ENCODE measurements around the gene BBS9. TPM values are rescaled to one million over a fixed set of nuclear protein-coding genes. Genes with fewer than 3 reads are reported as not detected.
"Not testable (repeated sequence)": the region's sequence is repeated elsewhere in the genome, so short reads cannot be mapped to it uniquely, and the experiment has no call there.

The BBS9 gene
- total RNA-seq (10 to 100 TPM; 12.5 to 18.1 (median 14.3) TPM), polyA plus RNA-seq (4.5 TPM)
- long read RNA-seq, donor 1, partial matches to known transcripts: 1 of 2 reads
- long read RNA-seq, donor 1, other reads (novel, unspliced or antisense): 1 of 2 reads
- long read RNA-seq, donor 2, partial matches to known transcripts: 1 of 3 reads
- long read RNA-seq, donor 2, other reads (novel, unspliced or antisense): 2 of 3 reads
- long read RNA-seq, donor 3, full-length matches to known transcripts: 4 of 16 reads
- long read RNA-seq, donor 3, partial matches to known transcripts: 5 of 16 reads
- long read RNA-seq, donor 3, other reads (novel, unspliced or antisense): 7 of 16 reads
- long read RNA-seq, donor 4, partial matches to known transcripts: 0 of 1 reads
- long read RNA-seq, donor 4, other reads (novel, unspliced or antisense): 1 of 1 reads

DNA sequence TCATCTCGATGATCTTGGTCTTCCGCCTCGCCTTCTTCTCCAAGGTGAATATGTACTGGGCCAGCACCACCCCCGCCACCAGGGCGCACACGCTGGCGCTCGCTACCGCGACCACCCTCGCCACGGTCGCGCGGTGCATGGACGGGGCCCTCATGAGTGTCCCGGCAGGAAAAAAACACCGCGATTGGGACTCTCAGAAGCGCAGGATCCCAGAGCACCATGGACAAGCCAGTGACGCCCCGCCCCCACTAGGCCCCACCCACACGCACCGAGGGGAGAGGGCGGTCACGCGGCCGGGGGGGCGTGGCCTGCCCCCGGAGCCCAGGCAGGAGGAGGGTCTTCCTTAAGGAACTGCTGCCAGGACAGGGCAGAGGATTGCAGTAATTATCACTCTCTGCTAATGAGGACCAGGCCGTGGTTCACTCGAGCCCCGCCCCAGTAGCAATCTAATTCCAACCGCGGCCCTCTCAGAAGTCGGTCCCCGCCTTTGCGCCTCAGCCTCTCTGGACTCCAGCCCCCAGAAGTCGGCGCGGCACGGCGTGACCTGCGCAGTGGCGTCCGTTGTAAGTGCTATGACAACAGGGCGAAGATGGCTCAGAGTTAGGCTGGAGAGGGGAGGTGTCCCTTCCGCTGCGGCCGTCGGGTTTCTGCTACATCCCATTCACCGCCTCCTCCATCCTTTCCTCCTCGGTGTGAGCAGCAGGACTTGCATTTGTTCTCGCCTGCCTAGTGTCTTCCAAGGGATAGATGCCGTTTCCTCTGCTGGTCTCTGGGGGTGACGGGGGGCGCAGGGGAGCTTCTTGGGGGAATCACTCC is at the start of gene BBS9:
BBS9 (plus strand) TSS at position 575 of the 816 bp plus-strand sequence. CDS start 16,689 bp downstream, outside the sequence.
- intact Hi-C loops (cut with DNase I): no loop called here
- ATAC-seq (peak; percentile 99), DNase-seq (peak; percentile 94 to 98 (median 98))
- Histone ChIP-seq H3K27ac (ENCODE audit: low read length) (peak within 1 kb of the TSS; percentile 87), H3K4me1 (ENCODE audit: control insufficient read depth, insufficient read depth, low read length) (peaks cover 3% of the 10 kb centered on the region), H3K27me3 (ENCODE audit: control insufficient read depth, insufficient read depth) (no peaks in the 10 kb centered on the region), H3K9me3 (ENCODE audit: control insufficient read depth, low read length) (no peaks in the 10 kb centered on the region), H3K4me3 (ENCODE audit: low read length) (peak within 1 kb of the TSS; percentile 95)
- WGBS: under 1% methylated on average over 57 of the region's 57 CpGs

DNA sequence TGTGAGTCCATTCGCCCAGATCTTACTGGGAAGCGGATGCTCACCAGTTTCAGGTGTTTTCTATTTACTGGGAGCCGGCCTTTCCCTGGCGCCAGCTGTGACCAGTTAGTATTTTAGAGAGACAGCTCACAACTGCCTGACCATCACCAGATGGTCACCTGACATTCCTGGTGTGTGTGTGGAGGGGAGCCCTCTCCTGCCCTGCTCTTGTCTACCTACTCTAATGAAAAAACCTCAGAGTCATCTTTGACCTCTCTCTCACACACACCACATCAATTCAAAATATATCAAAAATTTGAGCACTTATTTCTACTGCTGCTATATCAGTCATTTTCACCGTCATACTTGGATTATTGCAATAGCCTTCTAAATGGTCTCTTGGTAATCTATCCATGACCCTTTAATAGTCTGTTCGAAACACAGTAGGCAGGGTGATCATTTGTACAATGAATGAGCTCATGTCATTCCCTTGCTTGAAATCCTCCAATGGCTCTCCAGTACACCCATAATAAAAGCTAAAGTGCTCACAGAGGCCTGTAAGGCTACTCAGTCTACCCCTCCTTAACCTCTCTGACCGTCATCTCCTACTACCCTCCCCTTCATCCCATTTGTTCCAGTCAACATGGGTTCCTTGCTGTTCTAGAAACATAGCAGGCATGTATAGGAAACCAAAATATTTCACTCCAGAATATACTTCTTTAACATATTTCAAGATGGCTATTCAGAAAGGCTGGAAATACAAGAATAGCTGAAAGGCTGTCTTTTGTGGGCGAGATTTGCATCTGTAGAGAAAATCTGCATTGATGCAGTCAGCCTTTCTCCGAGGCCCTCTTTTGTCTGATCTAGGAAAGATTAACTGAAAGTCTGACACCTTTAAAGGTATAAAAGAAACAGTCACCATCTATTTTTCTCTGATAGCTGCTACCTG is 49.3 kb upstream of the BBS9 start:
- H3K9me3 ChIP-seq (ENCODE audit: control insufficient read depth, low read length): no peaks in the 10 kb centered on the region
- WGBS: 88% methylated on average over 9 of the region's 9 CpGs
- no peak for ATAC-seq
- DNase-seq: no peak
- no peak overlapping the region for H3K4me3 ChIP-seq (ENCODE audit: low read length)
- intact Hi-C loops (cut with DNase I): no loop called here
- no peaks in the 10 kb centered on the region for H3K27me3 ChIP-seq (ENCODE audit: control insufficient read depth, insufficient read depth)
- H3K4me1 ChIP-seq (ENCODE audit: control insufficient read depth, insufficient read depth, low read length): no peaks in the 10 kb centered on the region
- H3K27ac ChIP-seq (ENCODE audit: low read length): no peak overlapping the region

DNA sequence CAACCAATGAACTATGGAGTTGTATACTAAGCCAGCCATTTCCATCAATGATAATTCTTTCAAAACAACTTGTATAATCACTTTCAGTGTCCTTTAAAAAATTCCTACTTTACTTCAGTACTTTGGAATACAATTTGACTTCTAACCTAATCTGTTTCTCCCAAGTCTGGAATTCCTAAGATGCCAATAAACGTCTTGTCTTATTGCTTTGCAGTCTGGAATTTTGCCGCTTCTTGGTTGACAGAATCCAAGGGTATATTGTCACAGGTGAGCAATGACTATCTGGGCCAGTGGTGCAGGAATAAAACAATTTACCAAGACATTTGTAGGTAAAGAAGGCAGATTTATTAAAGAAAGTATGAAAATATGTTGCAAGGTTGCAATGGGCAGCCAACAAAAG is 42.0 kb upstream of the BBS9 start:
- Histone ChIP-seq H3K27ac (ENCODE audit: low read length) (no peak overlapping the region), H3K27me3 (ENCODE audit: control insufficient read depth, insufficient read depth) (no peaks in the 10 kb centered on the region), H3K4me3 (ENCODE audit: low read length) (no peak overlapping the region), H3K4me1 (ENCODE audit: control insufficient read depth, insufficient read depth, low read length) (peaks cover 3% of the 10 kb centered on the region), H3K9me3 (ENCODE audit: control insufficient read depth, low read length) (no peaks in the 10 kb centered on the region)
- ATAC-seq (no peak), DNase-seq (no peak)
- intact Hi-C loops (cut with DNase I): no loop called here
- 68% methylated on average over 2 of the region's 2 CpGs for WGBS

DNA sequence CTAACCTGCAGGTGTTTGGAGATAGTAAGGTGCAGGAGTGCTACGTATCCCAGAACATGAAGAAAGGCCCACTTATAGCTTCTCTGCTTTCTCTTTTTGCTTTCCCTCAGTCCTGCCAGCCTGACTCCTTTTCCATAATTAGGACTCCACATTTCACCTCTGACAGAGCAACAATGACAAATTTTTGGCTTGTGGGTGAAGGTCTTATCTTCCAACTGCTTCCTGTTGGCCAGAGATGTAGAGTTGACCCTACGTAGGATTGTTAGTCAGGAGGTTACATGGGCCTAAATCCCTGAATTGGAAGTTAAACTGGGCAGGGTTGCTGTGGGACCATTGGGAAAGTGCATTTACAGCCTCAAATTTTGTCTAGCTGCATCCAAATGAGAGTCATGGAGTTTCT is 41.5 kb upstream of the BBS9 start:
- ATAC-seq: peak; percentile 48 to 67
- 33% methylated on average over 2 of the region's 2 CpGs for WGBS
- H3K27ac ChIP-seq (ENCODE audit: low read length): no peak overlapping the region

DNA sequence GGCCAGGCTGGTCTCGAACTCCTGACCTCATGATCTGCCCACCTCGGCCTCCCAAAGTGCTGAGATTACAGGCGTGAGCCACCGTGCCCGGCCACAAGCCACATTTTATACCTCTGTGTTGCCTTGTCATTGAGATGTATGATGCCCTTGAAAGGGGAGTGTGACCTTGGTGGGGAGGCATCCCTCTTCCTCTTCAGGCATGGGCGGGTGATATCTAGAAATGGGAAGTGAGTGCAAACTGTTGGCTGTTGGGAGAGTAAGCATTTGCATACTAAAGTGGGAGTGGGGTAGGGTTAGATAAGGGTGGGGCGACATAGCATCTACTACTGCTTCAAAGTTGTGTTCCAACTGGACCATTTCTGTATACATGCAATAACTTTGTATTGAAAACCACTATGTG is 40.2 kb upstream of the BBS9 start:
- intact Hi-C loops (cut with DNase I): no loop called here
- H3K4me1 ChIP-seq (ENCODE audit: control insufficient read depth, insufficient read depth, low read length): peaks cover 3% of the 10 kb centered on the region
- no peak overlapping the region for H3K27ac ChIP-seq (ENCODE audit: low read length)
- no peak overlapping the region for H3K4me3 ChIP-seq (ENCODE audit: low read length)
- no peak for DNase-seq
- no peaks in the 10 kb centered on the region for H3K27me3 ChIP-seq (ENCODE audit: control insufficient read depth, insufficient read depth)
- WGBS: 91% methylated on average over 7 of the region's 7 CpGs
- ATAC-seq: no peak
- no peaks in the 10 kb centered on the region for H3K9me3 ChIP-seq (ENCODE audit: control insufficient read depth, low read length)

More for the DNA sequence above, 41.5 kb upstream of the BBS9 start:
- DNase-seq: no peak
- H3K27me3 ChIP-seq (ENCODE audit: control insufficient read depth, insufficient read depth): no peaks in the 10 kb centered on the region
- intact Hi-C loops (cut with DNase I): no loop called here
- H3K4me1 ChIP-seq (ENCODE audit: control insufficient read depth, insufficient read depth, low read length): peaks cover 3% of the 10 kb centered on the region
- no peaks in the 10 kb centered on the region for H3K9me3 ChIP-seq (ENCODE audit: control insufficient read depth, low read length)
- H3K4me3 ChIP-seq (ENCODE audit: low read length): no peak overlapping the region

DNA sequence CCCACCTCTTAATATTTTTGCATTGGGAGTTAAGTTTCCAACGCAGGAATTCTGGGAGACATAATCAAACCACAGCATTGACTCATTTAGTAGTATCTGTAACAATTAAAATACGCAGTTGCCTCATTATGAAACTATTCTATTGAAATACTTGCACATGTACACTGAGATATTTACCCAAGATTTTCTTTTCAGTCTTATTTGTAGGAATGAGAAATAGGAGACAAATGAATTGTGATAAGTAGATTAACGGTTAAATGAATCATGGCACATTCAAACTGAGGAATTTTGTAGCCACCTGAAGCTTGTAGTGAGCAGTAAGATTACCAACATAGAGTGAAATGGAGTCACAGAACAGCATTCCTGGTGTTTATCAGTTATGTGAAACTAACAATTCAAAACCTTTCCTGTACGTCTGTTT is 38.2 kb upstream of the BBS9 start:
- no peak for DNase-seq
- H3K4me1 ChIP-seq (ENCODE audit: control insufficient read depth, insufficient read depth, low read length): peaks cover 3% of the 10 kb centered on the region
- H3K9me3 ChIP-seq (ENCODE audit: control insufficient read depth, low read length): no peaks in the 10 kb centered on the region
- 73% methylated on average over 4 of the region's 4 CpGs for WGBS
- no peak overlapping the region for H3K27ac ChIP-seq (ENCODE audit: low read length)
- H3K27me3 ChIP-seq (ENCODE audit: control insufficient read depth, insufficient read depth): no peaks in the 10 kb centered on the region
- ATAC-seq: no peak
- intact Hi-C loops (cut with DNase I): no loop called here
- no peak overlapping the region for H3K4me3 ChIP-seq (ENCODE audit: low read length)

DNA sequence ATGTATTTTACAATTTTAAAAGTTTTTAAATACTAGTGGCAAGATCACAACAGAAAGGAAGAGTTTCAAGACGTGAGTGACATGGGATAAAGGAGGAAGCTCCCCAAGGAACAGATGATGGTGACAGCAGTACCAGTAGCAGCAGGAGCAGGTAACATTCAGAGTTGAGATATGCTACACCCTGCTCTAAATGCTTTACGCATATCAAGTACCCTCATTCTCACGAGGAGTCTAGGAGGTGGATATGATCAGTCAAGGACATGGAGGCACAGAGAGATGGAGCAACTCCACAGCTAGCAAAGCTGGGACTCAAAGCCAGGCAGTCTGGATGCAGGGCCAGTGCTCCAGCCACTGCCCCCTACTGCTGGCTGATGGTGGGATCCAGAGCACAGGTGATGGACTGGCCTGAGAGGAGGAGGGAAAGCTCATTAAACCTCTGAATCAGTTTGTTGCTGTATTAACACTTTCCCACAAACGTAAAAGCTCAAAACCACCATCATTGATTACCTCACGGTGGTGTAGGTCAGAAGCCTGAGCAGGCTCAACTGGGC is 37.6 kb upstream of the BBS9 start:
- intact Hi-C loops (cut with DNase I): no loop called here
- no peaks in the 10 kb centered on the region for H3K27me3 ChIP-seq (ENCODE audit: control insufficient read depth, insufficient read depth)
- no peak overlapping the region for H3K27ac ChIP-seq (ENCODE audit: low read length)
- no peak for DNase-seq
- peaks cover 3% of the 10 kb centered on the region for H3K4me1 ChIP-seq (ENCODE audit: control insufficient read depth, insufficient read depth, low read length)
- no peaks in the 10 kb centered on the region for H3K9me3 ChIP-seq (ENCODE audit: control insufficient read depth, low read length)
- no peak overlapping the region for H3K4me3 ChIP-seq (ENCODE audit: low read length)
- WGBS: 79% methylated on average over 5 of the region's 5 CpGs
- no peak for ATAC-seq

DNA sequence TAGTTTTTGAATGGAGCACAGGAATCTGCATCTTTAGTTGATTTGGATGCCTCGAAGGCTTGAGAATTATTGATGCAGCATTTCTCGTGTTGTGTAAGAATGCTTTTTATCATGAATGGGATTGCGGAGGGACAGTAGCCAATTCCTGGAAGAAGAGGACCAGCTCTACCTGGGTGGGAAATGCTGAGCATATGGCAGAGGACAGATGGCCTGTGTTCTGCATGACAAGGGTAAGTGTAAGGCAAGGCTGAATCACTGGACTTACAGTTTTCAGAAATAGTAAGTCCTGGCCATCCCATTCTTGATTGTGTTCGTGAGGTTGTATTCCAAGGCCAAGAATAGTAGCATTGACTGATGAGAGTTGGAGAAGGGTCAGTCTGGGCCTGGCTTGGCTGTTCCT is 36.1 kb upstream of the BBS9 start:
- 79% methylated on average over 4 of the region's 4 CpGs for WGBS
- ATAC-seq (no peak), DNase-seq (no peak)
- Histone ChIP-seq H3K4me3 (ENCODE audit: low read length) (no peak overlapping the region), H3K4me1 (ENCODE audit: control insufficient read depth, insufficient read depth, low read length) (no peaks in the 10 kb centered on the region), H3K27ac (ENCODE audit: low read length) (no peak overlapping the region), H3K27me3 (ENCODE audit: control insufficient read depth, insufficient read depth) (no peaks in the 10 kb centered on the region), H3K9me3 (ENCODE audit: control insufficient read depth, low read length) (no peaks in the 10 kb centered on the region)
- intact Hi-C loops (cut with DNase I): no loop called here

DNA sequence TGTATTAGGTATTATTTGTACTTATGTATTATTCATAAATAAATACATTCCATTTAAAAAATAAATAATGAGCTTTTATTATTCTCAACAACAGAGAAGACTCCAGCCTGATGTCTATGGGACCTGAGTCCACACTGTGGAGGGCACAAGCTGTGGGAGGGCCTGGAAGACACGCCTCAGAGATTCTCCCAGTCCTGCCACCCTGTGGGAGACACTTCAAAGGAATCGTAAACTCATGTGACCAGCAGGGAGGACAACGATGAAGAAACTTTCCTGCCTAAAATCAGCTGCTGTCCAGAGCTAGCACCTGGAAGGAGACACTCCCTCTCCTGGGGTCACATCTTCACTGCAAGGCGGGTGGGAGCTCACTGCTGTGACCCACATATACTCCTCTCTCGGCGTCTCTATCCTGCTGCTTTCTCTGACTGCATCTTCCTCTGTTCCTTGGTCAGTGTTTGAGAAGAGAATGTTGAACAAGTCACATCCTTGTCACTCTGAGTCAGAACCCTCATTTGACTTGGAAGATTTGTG is 34.6 kb upstream of the BBS9 start:
- intact Hi-C loops (cut with DNase I); H3K4me3 ChIP-seq (ENCODE audit: low read length); H3K27me3 ChIP-seq (ENCODE audit: control insufficient read depth, insufficient read depth); ATAC-seq; H3K27ac ChIP-seq (ENCODE audit: low read length); H3K9me3 ChIP-seq (ENCODE audit: control insufficient read depth, low read length); H3K4me1 ChIP-seq (ENCODE audit: control insufficient read depth, insufficient read depth, low read length); DNase-seq: not testable (repeated sequence)
- 78% methylated on average over 5 of the region's 6 CpGs for WGBS

Measured in right cardiac atrium (tissue), 5 donors.